ENCODE data around the gene TTLL8. TPM values are rescaled to one million over a fixed set of nuclear protein-coding genes. Genes with fewer than 3 reads are reported as not detected.
"Not testable (repeated sequence)": the region's sequence is repeated elsewhere in the genome, so short reads cannot be mapped to it uniquely, and the experiment has no call there.

Gene TTLL8
- total RNA-seq, 1 donor from 2014 or later = not detected

DNA sequence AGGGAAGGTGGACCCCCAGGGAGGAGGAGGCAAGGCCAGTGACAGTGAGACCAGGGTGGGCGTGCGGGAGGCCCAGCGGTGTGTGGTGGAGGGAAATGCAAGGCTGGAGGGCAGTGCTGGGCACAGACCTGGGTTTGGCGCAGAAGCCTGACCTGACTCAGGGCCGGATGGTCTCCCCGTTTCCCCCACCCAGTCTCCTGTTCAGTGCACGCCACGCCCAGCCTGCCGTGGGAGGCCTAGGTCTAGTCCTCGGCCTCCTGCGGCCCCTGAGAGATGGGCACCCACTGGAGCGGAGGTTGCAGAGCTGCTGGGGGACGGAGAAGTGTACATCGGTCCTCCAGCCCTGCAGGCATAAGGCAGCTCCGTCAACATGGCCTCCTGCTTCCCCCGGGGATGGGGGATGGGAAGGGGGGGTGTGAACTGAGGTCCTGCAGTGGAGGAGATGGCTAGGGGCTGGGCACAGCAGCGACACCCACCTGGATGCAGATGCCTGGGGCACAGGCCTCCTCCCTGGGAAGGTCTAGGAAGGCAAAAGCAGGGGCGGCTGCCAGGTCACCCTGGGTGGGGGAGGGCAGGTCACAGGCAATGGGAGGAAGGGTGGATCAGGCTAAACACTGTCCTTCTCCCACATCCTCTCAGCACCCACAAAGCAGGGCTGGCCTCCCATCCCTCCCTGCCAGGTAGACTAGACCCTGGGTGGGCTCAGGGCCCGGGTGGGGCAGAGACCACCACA is 61.4 kb downstream of the TTLL8 start:
- DNase-seq = no peak
- intact Hi-C loops (cut with micrococcal nuclease) = no loop called here
- no peak for ATAC-seq

- intact Hi-C loops (cut with micrococcal nuclease) = no loop called here
- ATAC-seq = no peak
- DNase-seq = no peak
These were observed 62.0 kb downstream of the TTLL8 start for GRCh38 chr22:49996119-49996517.

- intact Hi-C loops (cut with micrococcal nuclease) = no loop called here
- ATAC-seq = no peak
These were observed 62.6 kb downstream of the TTLL8 start for GRCh38 chr22:49995361-49996118.

GRCh38 chr22:49995041-49995360 is 63.1 kb downstream of the TTLL8 start:
- DNase-seq (no peak), ATAC-seq (no peak)
- intact Hi-C loops (cut with micrococcal nuclease) = no loop called here

More at GRCh38 chr22:49995361-49996118, 62.6 kb downstream of the TTLL8 start:
- no peak for DNase-seq

DNA sequence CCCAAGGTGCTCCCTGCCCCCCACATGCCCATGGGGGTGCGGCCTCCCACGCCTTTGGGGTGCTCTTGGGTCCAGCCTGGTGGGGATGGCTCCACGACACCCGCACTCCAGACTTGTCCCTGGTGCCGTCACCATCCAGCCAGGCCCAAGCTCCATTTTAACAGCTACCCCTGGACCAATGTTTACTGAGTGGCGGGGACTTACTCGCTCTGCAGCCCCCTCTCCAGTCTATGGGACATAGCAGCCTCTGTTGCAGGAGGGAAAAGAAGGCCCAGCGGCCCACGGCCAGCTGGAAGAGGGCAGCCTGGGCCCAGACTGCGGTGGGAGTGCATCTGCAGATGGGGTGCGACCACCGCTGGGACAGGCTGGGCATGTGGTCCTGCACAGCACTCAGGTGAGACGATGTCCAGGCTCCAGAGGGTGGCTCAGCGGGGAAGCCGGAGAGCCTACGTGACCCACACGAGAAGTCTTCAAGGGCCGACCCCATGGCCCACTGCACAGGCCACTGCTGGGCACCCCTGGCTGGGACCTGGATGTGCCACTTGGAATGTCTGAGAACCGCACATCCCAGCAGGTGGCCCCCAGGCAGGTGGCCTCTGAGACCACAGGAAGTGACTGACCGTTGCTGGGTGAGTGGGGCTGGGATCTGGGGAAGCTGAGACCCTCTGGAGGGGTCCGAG is 63.6 kb downstream of the TTLL8 start:
- intact Hi-C loops (cut with micrococcal nuclease) = no loop called here
- DNase-seq = no peak
- no peak for ATAC-seq

DNA sequence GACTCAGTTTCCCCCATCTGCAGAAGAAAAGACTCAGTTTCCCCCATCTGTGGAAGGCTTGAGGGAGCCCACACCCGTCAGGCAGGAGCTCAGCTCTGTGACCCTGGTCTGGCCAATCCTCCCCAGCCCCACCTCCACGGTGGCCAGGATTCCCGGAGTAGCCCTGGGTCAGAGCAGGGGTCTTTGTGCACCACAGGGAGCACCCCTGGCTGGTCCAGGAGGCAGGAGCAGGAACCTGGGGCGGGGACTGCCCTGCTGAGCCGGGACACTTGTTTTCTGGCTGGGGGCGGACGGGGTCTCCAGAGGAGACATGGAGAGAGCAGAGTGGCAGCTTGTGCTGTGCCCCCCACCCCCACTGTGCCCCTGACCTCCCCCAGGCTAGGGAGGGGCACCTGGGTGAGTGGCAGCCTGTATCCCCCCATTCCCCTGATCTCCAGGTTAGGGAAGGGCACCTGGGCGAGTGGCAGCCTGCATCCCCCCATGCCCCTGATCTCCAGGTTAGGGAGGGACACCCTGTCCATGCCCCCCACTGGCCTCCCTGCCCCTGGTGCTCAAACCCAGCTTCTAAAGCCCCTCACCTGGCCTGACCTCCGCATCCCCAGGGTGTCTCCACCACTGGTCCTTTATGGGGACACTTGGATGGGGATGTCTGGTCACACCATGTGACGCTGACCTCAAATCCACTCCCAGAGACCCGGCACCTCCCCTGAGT is 64.3 kb downstream of the TTLL8 start:
- DNase-seq = no peak

DNA sequence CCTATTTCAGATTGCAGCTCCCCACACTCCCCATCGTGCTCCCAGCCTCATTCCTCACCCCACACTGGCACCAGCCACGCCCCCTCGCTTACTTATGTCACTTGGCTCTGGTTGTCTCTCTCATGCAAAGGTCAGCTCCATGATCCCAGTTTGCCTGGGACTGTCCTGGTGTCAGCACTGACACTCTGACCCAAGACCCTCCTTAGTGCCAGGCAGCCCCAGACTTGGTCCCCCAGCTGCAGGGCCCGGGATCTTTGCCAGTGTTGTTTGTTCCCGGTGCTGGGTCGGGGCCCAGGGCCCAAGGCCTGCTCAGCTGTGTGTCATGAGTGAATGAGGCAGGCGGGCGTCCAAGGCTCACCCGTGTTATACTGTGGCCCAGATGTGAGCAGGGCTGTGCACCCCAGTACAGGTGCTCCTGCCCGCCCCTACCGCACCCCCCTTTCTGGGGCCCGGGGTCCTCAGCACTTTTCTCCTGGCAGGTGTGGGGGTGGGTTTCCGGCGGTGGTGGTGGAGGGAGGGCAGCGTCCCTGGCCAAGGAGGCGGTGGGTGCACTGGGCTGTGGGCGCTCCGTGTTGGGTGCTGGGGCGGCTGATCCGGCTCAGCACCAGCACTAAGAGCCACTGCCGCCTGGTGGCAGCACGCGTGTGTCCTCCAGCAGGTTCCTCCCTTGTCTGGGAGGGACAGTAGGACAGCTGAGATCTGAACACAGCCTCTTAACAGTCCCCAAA is 65.0 kb downstream of the TTLL8 start:
- ATAC-seq (peak; percentile 90), DNase-seq (peak; percentile 84)
- intact Hi-C loops (cut with micrococcal nuclease) = no loop called here

More for the DNA sequence above, 64.3 kb downstream of the TTLL8 start:
- ATAC-seq = peak; percentile 10
- intact Hi-C loops (cut with micrococcal nuclease) = no loop called here

DNA sequence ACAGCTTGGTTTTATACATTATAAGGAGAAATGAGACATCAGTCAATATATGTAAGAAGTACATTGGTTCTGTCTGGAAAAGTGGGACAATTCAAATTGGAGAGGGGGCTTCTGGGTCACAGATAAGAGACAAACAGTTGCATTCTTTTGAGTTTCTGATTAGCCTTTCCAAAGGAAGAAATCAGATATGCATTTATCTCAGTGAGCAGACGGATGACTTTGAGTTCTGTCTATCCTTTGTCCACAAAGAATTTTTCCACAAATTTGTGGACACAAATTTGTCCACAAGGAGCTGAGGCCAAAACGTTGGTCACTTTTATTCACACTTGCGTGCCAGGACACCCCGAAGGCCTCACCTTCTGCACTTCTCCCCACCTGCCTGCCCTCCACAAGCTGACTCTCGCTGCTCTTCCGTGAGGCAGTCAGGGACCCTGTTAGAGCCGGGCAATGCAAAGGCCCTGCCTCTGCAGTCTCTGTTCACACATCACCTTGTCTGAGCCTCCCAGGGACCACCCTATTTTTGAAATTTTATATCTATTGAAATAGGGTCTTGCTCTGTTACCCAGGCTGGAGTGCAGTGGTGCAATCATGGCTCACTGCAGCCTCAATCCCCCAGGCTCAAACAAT is 66.1 kb downstream of the TTLL8 start:
- ATAC-seq = no peak

GRCh38 chr22:49991167-49991566 is 66.9 kb downstream of the TTLL8 start:
- no peak for ATAC-seq
- DNase-seq = no peak
- intact Hi-C loops (cut with micrococcal nuclease) = no loop called here

More for the DNA sequence above, 66.1 kb downstream of the TTLL8 start:
- no peak for DNase-seq
- intact Hi-C loops (cut with micrococcal nuclease) = no loop called here

- DNase-seq; ATAC-seq; intact Hi-C loops (cut with micrococcal nuclease): not testable (repeated sequence)
These were observed 68.3 kb downstream of the TTLL8 start for GRCh38 chr22:49989826-49990225.

GRCh38 chr22:49986325-49986724 is 71.8 kb downstream of the TTLL8 start:
- intact Hi-C loops (cut with micrococcal nuclease) = no loop called here
- DNase-seq (no peak), ATAC-seq (no peak)

DNA sequence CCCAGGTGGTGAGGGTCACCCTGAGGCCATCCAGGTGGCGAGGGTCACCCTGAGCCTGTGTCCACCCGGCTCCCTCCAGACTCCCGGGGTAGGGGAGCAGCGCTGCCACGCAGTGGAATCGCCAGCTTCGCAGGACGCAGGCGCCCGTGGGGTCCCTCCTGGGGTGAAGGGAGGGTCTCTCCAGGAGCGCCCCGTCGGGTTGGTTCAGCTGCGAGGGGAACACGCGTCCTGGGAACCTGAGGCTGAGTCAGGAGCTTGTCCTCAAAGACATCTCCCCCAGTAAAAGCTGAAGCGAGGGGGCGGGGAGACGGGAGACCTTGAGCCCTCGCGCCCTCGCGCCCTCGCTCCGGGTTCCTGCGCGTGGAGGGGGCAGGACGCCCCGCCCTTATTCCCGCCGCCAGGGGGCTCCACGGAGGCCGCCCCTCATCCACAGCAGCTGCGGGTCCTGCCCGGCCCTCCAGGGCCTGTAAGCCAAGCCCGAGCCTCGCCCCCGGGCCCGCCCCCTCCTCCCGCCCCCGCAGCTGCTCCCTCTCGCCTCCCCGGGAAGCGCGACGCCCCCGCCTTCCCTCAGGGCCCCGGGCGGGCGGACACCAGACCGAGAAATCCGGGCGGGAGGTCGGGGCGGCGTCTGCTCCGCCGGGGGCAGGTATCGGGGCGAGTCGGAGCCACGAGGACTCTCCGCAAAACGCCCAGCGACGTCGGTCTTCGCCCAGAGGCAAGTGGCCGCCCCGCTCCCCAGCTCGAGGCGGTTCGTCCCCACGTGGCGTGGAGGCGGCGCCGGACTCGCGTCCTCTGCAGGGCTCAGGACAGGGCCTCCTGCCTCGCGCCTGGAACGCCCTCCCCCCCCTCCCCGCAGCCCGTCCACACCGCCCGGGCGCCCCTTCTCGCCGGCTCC is 74.7 kb downstream of the TTLL8 start:
- intact Hi-C loops (cut with micrococcal nuclease) = no loop called here
- ATAC-seq = peak; percentile 52
- DNase-seq = no peak

DNA sequence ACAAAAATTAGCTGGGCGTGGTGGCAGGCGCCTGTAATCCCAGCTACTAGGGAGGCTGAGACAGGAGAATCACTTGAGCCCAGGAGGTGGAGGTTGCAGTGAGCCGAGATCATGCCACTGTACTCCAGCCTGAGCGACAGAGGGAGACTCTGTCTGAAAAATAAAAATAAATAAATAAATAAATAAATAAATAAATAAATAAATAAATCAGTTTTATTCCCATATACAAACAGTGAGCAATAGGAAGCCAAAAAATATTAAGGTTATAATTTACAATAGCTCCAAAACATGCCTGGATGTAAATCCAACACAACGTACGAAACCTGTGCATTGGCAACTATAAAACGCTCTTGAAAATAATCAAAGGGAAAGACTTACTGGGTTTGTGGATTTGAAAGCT is 76.3 kb downstream of the TTLL8 start:
- DNase-seq; ATAC-seq; intact Hi-C loops (cut with micrococcal nuclease): not testable (repeated sequence)

DNA sequence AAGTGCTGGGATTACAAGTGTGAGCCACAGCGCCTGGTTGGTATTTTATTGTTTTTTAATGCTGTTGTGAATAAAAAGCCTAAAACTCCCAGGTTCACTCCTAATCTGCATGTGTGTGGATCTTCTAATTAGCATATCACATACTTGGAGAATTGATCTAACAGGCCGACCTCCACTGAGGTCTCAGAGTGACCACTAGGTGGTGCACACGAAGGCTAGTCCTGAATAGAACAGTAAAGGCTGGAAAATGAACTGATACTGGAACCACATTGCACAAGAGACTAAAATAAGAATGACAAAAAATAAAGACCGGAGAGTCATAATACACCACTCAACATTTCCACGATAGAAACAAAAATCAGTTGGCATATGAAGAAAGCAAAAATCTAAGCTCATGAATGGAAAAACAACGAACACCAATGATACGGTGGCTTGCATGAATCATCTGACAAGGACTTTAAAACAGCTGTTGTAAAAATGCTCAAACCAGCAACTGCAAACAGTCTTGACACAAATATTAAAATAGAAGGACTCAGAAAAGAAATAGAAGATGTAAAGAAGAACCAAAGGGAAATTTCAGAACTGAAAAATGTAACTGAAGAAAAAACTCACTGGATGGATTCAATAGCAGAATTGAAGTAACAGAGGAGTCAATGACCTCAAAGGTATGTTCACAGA is 78.4 kb downstream of the TTLL8 start:
- intact Hi-C loops (cut with micrococcal nuclease) = no loop called here
- ATAC-seq (peak; percentile 53), DNase-seq (peak; percentile 34)

DNA sequence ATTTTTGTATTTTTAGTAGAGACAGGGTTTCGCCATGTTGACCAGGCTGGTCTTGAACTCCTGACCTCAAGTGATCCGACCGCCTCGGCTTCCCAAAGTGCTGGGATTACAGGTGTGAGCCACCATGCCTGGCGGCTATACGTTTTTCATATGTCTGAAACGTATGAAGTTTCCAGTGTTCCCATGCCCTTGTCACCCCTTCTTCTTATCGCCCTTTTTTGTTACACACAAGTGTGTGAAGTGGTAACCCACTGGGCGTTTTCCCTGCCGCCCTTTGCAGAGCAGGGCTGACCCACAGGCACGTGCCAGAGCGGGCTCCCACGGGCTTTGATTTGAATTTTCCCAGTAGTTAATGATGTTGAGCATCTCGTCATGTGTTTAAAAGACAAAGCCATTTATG is 80.5 kb downstream of the TTLL8 start:
- intact Hi-C loops (cut with micrococcal nuclease) = no loop called here
- ATAC-seq = no peak
- peak; percentile 14 for DNase-seq

DNA sequence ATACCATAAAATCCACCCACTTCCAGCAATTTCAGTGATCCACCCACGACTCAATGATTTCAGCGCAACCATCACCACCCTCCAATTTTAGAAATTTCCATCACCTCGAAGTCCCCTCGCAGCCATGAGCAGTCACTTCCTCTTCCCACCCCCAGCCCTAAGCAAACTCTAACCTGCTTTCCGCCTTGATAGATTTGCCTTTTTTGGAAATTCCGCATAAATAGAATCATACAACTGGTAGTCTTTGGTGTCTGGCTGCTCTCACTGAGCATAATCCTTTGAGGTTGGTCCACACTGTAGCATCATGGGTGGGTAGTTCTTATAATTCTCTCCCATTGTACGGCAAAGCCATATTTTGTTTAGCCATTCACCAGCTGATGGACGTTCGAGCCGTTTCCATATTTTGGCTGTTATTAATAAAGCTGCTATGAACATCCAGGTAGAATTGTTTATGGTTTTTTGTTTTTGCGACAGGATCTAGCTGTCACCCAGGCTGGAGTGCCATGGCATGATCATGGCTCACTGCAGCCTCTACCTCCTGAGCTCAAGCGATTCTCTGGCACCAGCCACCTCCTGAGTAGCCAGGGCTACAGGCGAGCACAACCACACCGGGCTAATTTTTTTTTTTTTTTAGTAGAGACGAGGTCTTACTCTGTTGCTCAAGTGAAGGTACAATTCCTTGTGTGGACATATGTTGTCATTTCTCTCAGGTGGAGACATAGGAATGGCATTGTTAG is 81.5 kb downstream of the TTLL8 start:
- DNase-seq (no peak), ATAC-seq (no peak)
- intact Hi-C loops (cut with micrococcal nuclease) = no loop called here
